Measurements from ENCODE around the gene HEPN1. TPM values are rescaled to one million over a fixed set of nuclear protein-coding genes. Genes with fewer than 3 reads are reported as not detected.

HEPN1 gene
- total and polyA plus RNA-seq, 2 of the 8 experiments (the other 6 are each of a cell fraction or from before 2014, with no cell fraction given), result not detected

DNA sequence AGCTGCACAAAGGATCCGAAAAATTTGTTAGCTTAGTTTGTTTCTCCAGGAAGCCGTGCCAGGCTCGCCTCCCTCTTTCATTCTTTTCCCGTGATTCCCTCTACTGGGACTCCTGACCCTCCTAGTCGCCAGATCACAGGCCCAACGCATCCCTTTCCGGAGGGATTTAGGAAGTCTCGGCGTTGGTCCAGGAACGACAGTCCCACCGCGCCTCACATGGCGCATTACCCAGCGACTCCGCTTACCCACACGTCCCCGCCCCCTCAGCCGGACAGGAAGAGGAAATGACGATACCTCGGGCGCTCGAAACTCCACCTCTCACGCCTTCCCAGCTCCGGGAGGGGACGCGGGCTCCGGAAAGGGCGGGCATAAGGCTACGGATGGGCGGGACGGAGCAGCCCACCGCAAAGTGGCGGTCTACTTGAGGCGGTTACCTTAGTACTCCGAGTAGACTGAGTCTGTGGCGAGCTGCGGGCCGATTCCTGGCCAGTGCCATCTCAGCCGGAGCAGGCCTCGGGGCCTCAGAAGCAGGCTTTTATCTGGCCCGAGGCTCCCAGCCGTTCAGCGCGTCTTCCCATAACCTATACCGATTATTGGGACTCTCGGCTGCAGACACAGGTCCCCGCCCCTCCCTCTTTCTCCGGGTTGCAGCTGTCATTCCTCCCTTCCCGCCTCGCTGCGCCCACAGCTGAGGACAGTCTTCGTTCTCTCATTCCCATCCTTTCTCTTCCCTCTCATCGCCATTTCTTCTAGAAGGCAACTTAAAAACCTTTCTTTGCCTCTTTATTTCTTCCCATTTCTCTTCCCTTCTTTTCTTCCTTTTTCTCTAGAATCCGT lies 34.9 kb downstream of the HEPN1 start, which contains the start of gene CCDC15:
Gene CCDC15 (plus strand): TSS at position 450 of the 837 bp plus-strand sequence. CDS start 531 bp downstream, outside the sequence.
- H3K9me3 ChIP-seq (ENCODE audit: insufficient read depth in 2 of 2, low read depth in 1 of 2, low read length in 1 of 2), result no peaks in the 10 kb centered on the region
- no peak within 1 kb of the TSS for H3K23ac ChIP-seq (ENCODE audit: insufficient read length)
- no peak within 1 kb of the TSS for H2BK20ac ChIP-seq (ENCODE audit: low read length)
- DNase-seq (ENCODE audit: low read depth in 1 of 2, low spot score in 2 of 2) (peak; percentile 92 to 93), FAIRE-seq (peak; percentile 76)
- peak within 1 kb of the TSS; percentile 60 to 84 (median 76) for H3K4me3 ChIP-seq (ENCODE audit: extremely low read depth in 1 of 4, insufficient read depth in 2 of 4, low read depth in 3 of 4, low read length in 4 of 4)
- H2BK5ac ChIP-seq (ENCODE audit: low read depth, low read length), result peak within 1 kb of the TSS; percentile 61; the same call in 1 of the 2 replicates
- no peak within 1 kb of the TSS for H4K91ac ChIP-seq (replicated peaks; ENCODE audit: insufficient read length, low read length)
- peak within 1 kb of the TSS; percentile 86 for H2AFZ ChIP-seq (ENCODE audit: low read length)
- H3K27me3 ChIP-seq (replicated peaks in 1 of 4; ENCODE audit: control insufficient read depth in 3 of 4, extremely low read depth in 1 of 4, insufficient read depth in 3 of 4, low read length in 3 of 4), result peaks cover 0 to 5% (median 0%) of the 10 kb centered on the region in 4 experiments; a peak in 3 of 7 replicates
- peak within 1 kb of the TSS; percentile 17 for H4K5ac ChIP-seq (ENCODE audit: insufficient read length, low read depth, low read length)
- no peak within 1 kb of the TSS for H4K8ac ChIP-seq (ENCODE audit: extremely low read depth, insufficient read depth, low read length)
- peak within 1 kb of the TSS; percentile 60 for H3K56ac ChIP-seq (replicated peaks; ENCODE audit: insufficient read length, low read depth, low read length)
- H2BK120ac ChIP-seq (replicated peaks; ENCODE audit: low read depth, low read length), result no peak within 1 kb of the TSS
- no peak within 1 kb of the TSS for H3K18ac ChIP-seq (ENCODE audit: extremely low read depth, low read length)
- H3K27ac ChIP-seq (ENCODE audit: low read depth, low read length), result peak within 1 kb of the TSS; percentile 68; the same call in 1 of the 2 replicates
- H3K79me1 ChIP-seq (ENCODE audit: low read depth, low read length), result no peaks in the 10 kb centered on the region
- H3K23me2 ChIP-seq (ENCODE audit: low read depth, low read length), result peaks cover 15% of the 10 kb centered on the region; the same call in 1 of the 2 replicates
- H3K36me3 ChIP-seq (ENCODE audit: control insufficient read depth in 2 of 4, insufficient read depth in 4 of 4, low read length in 3 of 4), result no peaks in the 10 kb centered on the region
- no peaks in the 10 kb centered on the region for H4K20me1 ChIP-seq (replicated peaks in 1 of 2; ENCODE audit: control insufficient read depth in 1 of 2, insufficient read depth in 2 of 2, low read length in 2 of 2)
- H2BK12ac ChIP-seq (ENCODE audit: low read depth, low read length), result no peak within 1 kb of the TSS
- H3K4me2 ChIP-seq (ENCODE audit: insufficient read depth in 1 of 2, low read depth in 2 of 2, low read length in 2 of 2), result peak within 1 kb of the TSS; percentile 75 to 82
- no peaks in the 10 kb centered on the region for H3K79me2 ChIP-seq (ENCODE audit: control insufficient read depth in 1 of 2, insufficient read depth in 2 of 2, low read length in 2 of 2)
- CTCF ChIA-PET (ENCODE audit: partially characterized antibody), result interaction anchor here (0.8 to 1.6 kb wide), 10 partner anchors 11 to 475 kb away, joined by 3 to 5 read pairs (median 3); partner anchors contain the start of gene HEPACAM
- no peak within 1 kb of the TSS for H3K4ac ChIP-seq (replicated peaks; ENCODE audit: insufficient read length, low read depth, low read length)
- H2BK15ac ChIP-seq (ENCODE audit: low read length), result no peak within 1 kb of the TSS
- H3K9ac ChIP-seq (replicated peaks in 1 of 4; ENCODE audit: extremely low read depth in 1 of 4, low read depth in 3 of 4, low read length in 3 of 4), result peak within 1 kb of the TSS in 3 of 4 experiments; percentile 74 to 82 (median 74); a peak in 6 of 7 replicates
- H2AK5ac ChIP-seq (ENCODE audit: low read depth, low read length), result no peak within 1 kb of the TSS
- WGBS, 2 experiments (ENCODE audit: extremely low coverage in 1 of 2, insufficient coverage in 1 of 2, insufficient read length in 1 of 2, insufficient replicate concordance in 2 of 2, low coverage in 1 of 2, low lambda C conversion rate in 2 of 2, missing lambda C conversion rate in 1 of 2), result 1% methylated on average over 40 of the region's 54 CpGs; no CpG with 5 or more reads in 1 of the 2 experiments
- POLR2A ChIA-PET (ENCODE audit: partially characterized antibody), result interaction anchor here (0.6 to 1.3 kb wide), 7 partner anchors 13 to 496 kb away, joined by 3 to 5 read pairs (median 3); partner anchors contain the start of gene SLC37A2
- H3K14ac ChIP-seq (ENCODE audit: insufficient read length), result no peak within 1 kb of the TSS
- peaks cover 0 to 4% (median 2%) of the 10 kb centered on the region in 4 experiments; a peak in 3 of 7 replicates for H3K4me1 ChIP-seq (replicated peaks in 1 of 4; ENCODE audit: control insufficient read depth in 3 of 4, insufficient read depth in 4 of 4, low read length in 3 of 4)
- 0 out of 2 replicates have a peak, but pooled peaks have one; percentile 35 for TF ChIP-seq YY1 (IDR thresholded peaks at IDR 0.05; ENCODE audit: low read depth, low read length)
- TF ChIP-seq PHF8 (conservative IDR thresholded peaks at IDR 0.05; ENCODE audit: low read depth, low read length), result peak; percentile 89
- TF ChIP-seq BACH1 (IDR thresholded peaks at IDR 0.05; ENCODE audit: low read length), result no peak
- TF ChIP-seq RNF2 (IDR thresholded peaks at IDR 0.05; ENCODE audit: borderline replicate concordance, low read depth, low read length, missing control alignments, poor library complexity, severe bottlenecking), result no peak
- TF ChIP-seq ASH2L (IDR thresholded peaks at IDR 0.05; ENCODE audit: low read length), result peak; percentile 52
- TF ChIP-seq E2F6 (IDR thresholded peaks at IDR 0.05), result peak; percentile 73; the same call in 1 of the 2 replicates
- TF ChIP-seq TAF1 (IDR thresholded peaks at IDR 0.05; ENCODE audit: low read depth, low read length), result peak; percentile 90
- peak; percentile 46; the same call in 1 of the 2 replicates for TF ChIP-seq EGR1 (IDR thresholded peaks at IDR 0.05; ENCODE audit: borderline replicate concordance, low read depth, low read length)
